HuH-7.5 (cell line): ENCODE data around the gene PPIH.
"Not testable (repeated sequence)": the region's sequence is repeated elsewhere in the genome, so short reads cannot be mapped to it uniquely, and the experiment has no call there.

Source experiments
- DNase-seq: peaks from one replicate; pipeline ENCODE4 v3.0.0; 2011; ENCODE audit warnings: low spot score

Gene PPIH

GRCh38 chr1:42682484-42682738 lies 24.2 kb downstream of the PPIH start:
- DNase-seq = not testable (repeated sequence)

DNA sequence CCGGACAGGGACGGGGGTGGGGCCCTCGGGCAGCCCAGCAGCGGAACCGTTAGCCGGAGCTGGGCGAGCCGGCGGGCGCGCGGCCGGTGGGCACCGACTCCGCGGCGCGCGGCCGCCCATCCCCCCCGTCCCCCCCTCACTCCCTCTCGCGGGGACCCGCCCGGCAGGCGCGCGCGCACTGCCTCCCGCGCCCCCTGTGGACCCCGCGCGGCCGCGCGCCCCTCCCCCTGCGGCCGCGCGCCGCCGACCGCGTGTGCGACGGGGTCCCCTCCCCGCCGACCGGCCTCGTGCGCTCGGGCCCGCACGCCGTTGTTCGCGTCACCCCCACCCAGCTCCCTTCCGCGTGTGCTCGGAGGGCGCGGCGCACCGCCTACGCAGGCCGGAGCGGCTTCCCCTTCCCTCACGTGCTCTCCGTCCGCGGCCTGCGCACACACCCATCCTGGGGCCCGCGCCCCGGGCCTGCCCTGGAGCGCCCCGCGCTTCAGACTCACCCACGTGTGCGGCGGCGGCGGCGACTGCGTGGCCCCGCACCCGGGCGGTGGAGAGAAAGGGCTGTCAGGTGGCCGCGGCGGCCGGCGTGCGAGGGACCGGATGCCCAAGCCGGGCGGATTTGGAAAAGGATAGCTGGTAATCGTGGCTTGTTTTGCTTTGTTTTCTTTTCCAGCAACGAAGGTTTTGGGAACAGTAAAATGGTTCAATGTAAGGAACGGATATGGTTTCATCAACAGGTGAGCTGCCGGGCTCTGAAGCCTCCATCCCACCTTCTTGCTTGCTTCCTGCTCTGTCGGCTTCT lies 24.7 kb downstream of the PPIH start:
- DNase-seq = peak; percentile 39

DNA sequence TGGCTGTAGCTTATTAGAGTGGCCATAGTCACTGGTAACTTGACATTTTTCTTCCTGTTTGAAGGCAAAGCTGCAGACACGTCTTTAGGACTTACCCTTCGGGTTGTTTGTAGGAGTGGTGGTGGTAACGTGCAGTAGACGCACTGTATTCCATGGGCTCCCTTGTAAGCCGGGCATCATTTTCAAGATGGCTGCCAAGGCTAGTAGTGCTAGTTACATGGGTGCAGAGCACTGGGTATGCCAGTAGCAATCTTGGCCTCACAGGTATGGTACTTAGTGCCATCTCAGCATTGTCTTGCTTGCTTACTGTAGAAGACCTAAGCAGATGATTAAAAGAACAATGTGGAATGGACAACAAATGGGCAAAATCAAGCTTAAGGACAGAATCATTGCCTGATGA lies 25.9 kb downstream of the PPIH start:
- DNase-seq = no peak

DNA sequence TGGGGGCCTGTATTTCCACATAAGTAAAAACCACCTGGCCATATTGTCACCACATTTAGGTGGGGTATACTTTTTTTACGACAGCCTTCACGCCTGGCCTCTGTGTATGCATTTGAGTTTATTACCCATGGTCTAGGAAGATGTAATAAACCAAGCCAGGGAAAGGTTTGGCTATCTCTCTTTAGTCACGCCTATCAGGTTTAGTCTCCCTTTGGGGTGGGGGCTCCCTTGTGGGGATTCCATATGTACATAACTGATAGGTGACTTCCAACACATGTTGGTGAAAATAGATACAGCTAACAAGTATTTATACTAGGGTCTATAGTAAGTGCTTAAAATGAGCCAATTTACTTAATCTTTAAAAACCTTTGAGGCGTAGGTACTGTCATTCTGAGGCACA lies 28.2 kb downstream of the PPIH start:
- no peak for DNase-seq

DNA sequence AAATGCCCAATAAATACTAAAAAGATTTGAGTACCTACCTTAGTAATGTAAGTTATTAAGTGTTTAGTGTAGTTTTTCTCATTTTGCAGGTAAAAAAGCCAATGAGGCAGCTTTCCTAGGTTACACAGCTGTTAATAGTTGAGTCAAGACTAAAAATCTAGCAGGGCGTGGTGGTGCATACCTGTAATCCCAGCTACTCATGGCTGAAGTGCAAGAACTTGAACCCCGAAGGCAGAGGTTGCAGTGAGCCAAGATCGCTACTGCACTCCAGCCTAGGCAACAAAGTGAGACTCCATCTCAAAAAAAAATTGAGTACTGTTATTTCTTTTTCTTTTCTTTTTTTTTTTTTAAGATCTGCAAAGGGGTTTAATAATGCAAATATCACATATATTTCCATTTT lies 31.7 kb downstream of the PPIH start:
- DNase-seq = no peak

- no peak for DNase-seq
Observed at GRCh38 chr1:42690477-42691156, 32.4 kb downstream of the PPIH start.

- no peak for DNase-seq
Observed at GRCh38 chr1:42691157-42691498, 32.9 kb downstream of the PPIH start.

DNA sequence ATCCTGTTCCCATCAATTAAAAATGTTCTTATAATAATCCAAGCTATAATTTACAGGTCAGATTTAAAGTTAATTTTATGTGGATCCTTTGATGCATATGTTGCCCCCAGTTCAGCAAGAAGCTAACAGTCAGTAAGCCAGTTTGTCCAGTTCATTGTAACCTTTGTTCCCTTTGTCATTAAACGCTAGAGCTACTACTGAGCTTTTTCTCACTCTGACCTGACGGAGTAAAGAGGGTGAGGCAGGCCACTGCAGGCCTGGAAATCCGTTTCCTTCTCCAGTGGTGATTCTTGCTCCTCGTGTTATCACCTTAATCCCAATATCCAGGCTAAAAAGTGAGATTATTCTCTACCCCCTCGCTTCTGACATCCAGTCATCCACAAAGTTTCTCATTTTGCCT lies 34.2 kb downstream of the PPIH start:
- no peak for DNase-seq

- DNase-seq = no peak
Observed at GRCh38 chr1:42692911-42693310, 34.7 kb downstream of the PPIH start.

DNA sequence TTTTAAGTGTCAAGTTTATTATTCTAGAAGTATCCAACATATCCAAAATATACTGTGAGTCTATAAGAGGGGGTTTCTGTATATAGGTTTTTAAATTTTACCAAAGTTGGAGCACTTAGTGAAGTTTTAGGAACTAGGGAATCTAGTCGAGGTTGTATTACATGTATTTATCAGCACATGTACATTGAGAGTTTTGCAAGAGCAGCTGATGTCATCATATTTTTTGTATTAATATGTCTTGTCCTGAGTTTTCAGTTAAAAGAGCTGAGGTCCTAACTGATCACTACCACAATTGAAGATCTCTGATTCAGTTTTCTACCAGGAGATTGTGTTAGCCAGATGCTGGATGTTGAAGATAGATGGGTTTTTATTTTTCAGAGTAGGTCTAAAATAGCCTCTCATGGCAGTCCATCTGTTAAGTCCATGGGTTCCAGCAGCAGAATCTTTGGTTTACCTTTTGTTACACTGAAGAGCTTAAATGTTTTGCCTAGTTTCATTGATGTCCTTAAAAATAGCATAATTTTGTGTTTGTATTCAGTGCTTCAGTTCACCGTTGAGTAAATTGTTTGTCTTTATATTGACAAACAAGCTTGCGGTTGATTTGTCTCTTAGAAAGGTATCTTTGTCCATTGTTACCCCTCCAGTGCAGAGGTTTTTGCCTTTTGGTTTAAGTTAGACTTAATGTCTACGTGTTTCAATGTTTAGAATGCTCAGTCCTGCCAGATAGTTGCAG lies 40.0 kb downstream of the PPIH start:
- no peak for DNase-seq

DNA sequence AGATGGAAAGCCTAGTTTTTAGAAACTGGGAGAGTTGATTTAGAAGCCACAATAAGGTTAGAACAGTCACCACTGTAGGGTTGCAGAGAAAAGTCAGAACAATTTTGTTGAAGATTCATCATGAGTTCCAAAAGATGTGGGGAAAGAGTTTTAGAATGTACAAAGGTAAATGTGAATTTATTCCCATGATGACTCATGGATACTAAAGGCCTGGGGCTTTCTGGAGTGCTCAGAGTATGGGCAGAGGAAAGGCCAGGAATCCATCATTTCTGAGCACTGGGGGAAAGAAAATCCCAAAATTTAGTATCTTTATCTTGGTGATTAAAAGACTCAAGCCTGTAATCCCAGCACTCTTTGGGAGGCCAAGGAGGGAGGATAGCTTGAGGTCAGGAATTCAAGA lies 41.8 kb downstream of the PPIH start:
- DNase-seq = no peak

DNA sequence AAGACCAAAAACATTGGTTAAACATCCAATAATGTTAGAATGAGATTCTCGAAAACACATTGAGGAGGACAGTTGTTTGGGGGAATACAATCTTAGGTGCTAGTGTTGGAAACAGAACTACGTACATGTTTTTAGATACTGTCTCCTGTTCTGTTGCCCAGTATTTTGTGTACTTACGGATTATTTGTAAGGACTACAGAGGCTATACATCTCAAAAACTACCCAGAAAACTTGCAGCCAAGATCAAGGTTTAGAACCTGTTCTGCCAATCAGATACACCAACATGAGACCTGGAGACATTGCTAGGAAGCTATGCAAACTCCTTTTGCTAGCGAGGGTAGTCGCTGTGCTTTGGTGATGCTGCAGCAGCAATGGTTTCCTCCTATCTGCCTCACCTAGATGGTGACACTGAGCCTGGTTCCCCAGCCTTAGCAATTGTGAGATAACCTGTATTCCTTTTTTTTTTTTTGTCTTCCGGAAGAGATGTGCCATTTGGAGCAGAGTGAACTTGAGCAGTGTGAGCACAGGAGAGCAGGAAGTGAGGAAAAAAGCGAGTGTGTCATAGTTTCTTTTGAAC lies 45.8 kb downstream of the PPIH start:
- DNase-seq = no peak

DNA sequence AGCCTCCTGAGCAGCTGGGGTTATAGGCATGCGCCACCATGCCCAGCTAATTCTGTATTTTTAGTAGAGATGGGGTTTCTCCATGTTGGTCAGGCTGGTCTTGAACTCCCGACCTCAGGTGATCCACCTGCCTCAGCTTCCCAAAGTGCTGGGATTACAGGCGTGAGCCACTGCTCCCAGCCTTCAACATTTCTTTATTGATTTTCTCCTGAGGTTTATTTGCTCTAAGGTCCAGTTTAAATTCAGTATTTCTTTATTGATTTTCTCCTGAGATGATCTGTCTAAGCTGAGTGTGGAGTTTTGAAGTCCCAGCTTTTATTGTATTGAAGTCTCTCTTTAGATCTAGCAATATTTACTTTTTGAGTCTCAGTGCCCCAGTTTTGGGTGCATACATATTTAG lies 54.6 kb downstream of the PPIH start:
- DNase-seq = not testable (repeated sequence)

GRCh38 chr1:42713293-42713692 lies 55.1 kb downstream of the PPIH start:
- DNase-seq = no peak

- DNase-seq = not testable (repeated sequence)
Observed at GRCh38 chr1:42714441-42714840, 56.2 kb downstream of the PPIH start.

GRCh38 chr1:42720868-42721267 lies 62.6 kb downstream of the PPIH start:
- no peak for DNase-seq

GRCh38 chr1:42721926-42722325 lies 63.7 kb downstream of the PPIH start:
- DNase-seq = no peak

- DNase-seq = not testable (repeated sequence)
Observed at GRCh38 chr1:42722403-42722802, 64.2 kb downstream of the PPIH start.

GRCh38 chr1:42723511-42723910 lies 65.3 kb downstream of the PPIH start:
- no peak for DNase-seq

- DNase-seq = not testable (repeated sequence)
Observed at GRCh38 chr1:42725820-42726219, 67.6 kb downstream of the PPIH start.
